NOMO-1 (cell line): ENCODE results near the gene KRTAP12-3.

Experiments used
- DNase-seq, 2 experiments: peaks; one replicate each; lab custom pipeline; 2025; ENCODE audit not compliant: unreplicated experiment in 2 of 2; lab: John Stamatoyannopoulos, UW

The KRTAP12-3 gene

DNA sequence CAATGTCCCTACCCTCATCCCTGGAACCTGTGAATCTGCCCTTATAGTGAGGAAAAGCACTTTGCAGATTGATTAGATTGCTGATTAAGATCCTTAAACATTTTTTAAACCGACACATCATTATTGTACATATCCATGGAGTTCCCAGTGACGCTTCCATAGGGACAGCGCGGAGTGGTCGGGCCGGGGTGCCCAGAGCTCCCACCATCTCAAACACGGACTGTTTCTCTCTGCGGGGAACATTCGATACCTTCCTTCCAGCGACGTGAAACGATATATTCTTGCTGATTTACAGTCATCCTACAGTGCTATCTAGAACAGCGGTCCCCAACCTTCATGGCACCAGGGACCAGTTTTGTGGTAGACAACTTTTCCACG is 43.3 kb downstream of the KRTAP12-3 start:
- no peak for DNase-seq

DNA sequence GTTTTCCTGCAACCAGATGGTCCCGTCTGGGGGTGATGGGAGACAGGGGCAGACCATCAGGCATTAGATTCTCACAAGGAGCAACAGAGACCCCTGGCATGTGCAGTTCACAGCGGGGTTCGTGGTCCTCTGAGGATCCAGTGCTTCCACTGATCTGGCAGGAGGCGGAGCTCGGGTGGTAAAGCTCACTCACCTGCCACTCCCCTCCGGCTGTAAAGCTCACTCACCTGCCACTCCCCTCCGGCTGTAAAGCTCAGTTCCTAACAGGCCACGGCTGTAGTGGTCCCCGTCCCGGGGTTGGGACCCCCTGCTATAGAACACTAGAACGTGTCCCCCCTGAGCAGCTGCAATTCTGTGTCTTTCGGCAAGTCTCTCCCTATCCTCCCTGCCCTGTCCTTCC is 43.8 kb downstream of the KRTAP12-3 start:
- no peak for DNase-seq

DNA sequence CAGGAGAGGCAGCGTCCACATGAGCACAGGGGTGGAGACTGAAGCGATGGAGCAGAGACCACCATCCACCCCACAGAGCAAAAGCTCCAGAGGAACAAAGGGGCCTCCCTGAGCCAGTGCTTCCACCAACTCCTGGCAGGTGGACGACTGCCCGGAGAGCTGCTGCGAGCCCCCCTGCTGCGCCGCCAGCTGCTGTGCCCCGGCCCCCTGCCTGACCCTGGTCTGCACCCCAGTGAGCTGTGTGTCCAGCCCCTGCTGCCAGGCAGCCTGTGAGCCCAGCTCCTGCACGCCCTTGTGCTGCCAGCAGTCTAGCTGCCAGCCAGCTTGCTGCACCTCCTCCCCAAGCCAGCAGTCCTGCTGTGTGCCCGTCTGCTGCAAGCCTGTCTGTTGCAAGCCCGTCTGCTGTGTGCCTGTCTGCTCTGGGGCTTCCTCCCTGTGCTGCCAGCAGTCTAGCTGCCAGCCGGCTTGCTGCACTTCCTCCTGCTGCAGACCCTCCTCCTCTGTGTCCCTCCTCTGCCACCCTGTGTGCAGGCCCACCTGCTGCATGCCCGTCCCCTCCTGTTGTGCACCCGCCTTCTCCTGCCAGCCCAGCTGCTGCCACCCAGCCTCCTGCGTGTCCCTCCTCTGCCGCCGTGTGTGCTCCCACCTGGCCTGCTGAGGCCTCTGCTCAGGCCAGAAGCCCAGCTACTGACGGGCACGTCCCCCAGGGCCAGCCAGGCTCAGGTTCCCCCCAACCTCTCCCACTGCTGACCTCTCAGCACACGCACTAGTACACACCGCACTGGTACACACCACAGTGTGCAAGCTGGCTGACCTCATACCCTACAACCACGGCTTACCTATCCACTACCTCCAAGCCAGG is 44.6 kb downstream of the KRTAP12-3 start:
- no peak for DNase-seq

DNA sequence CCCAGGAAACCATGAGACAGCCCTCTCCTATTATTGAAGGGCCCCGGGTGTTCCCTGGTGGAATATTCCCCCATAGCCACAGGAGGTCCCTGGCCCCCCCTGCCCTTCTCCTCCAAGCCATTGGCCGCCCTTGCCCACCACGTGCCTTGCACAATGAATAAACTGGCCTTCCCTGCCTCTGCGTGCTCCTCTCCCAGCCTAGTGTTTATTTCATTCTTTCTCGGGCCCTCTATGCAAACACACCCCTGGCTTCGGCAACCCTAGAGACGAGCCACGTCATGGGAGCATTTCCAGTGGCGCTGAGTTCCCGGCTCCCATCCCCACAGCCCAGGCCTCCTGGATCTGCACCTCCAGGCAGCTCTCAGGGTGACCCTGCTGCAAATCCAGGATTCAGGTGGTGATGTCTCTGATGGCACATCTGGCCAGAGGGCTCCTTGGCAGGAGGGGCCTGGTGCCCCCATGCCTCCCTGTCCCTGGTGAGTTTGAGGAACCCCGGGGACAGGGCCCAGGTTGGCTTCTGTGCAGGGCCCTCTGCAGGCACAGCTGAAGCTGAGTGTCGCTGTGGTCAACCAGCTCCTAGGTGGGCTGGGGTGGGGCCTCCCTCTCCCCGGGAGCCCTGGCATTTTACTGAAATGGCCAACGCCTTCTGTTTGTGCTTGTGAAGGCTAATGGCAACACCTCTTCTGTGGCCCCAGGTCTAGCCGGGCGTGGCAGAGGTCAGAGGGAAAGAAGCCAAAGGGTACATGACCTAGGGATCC is 45.4 kb downstream of the KRTAP12-3 start:
- DNase-seq, result no peak

DNA sequence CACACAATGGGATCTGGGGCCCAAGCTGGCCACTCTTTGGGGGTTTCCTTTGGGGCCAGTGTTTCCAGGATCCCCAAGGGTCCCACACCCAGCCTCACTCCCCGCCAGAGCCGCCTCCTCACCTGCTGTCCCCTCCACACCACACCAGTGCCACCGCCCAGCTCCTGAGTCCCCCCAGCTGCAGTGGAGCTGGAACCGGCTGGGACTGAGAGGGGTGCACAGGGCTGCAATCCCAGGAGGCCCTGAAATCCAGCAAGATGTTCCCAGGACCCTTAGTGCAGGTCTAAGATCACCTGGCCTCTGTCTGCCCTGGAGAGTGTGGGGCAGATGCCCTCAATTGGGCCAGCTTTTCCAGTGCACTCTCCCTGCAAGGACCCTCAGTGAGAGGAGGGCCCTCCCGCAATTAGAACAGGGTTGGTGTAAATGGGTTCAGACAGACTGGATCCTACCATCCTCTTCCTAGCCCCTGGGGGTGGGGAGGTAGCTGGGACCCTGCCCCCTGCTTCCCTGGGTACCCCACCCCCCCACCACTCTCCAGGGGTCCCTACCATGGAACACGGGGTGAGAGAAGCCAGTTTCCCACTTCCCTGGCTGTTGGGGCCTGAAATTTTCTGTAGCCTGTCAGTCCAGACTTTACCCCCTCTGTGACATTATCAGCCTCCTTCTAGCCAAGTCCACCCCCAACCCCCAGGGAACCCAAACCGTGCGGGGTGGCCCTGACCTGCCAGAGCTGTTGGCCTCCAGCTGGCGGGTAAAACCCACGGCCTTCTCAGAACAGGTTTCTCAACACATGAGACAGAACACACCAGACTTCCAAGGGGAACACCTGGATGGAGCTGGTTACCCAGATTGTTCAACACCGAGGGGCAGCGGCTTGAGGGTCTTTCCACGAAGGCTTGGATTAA is 46.3 kb downstream of the KRTAP12-3 start:
- DNase-seq, result no peak

DNA sequence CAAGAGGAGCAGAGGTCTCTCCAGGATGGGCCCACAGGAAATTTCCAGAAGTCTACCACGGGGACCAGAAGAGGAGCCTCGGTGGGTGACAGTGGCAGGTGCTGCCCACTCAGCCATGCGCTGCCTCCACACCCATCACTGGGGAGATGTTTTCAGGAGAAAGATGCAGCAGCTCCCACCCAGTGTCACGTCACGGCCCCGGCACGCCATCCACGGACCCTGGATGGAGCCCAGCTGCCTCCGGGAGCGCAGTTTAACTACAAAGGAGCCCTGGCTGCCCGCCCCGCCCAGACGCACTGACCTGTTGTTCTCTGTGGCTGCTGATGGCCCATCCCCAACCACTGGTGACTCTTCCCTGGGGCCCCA is 46.9 kb downstream of the KRTAP12-3 start:
- no peak for DNase-seq

DNA sequence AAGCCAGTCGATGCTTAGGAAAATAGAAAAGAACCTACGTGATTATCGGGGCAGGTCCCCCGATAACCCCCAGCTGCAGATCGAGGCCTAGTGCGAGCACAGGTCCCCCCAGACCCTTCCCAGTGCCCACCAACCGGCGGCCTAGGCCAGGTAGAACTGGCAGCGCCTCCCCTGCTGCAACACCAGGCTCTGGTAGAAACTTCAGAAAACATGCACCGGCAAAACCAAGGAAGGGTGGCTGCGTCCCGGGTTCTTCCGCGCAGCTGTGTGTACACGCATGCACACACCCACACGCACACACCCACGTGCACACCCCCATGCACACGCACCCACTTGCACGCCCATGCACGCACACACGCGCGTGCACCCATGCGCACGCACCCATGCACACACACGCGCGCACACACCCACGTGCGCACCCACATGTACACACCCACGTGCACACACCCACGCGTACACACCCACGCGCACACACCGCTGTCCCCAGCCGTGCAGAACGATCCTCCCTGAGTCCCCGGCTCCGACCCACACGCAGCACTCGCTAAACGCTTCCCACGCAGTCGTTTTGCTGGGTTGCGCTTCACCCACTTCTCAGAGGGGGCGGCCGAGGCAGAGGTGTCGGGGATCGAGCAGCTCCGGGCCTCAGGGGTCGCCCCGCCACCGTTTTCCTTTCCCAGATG is 48.4 kb downstream of the KRTAP12-3 start:
- no peak for DNase-seq

DNA sequence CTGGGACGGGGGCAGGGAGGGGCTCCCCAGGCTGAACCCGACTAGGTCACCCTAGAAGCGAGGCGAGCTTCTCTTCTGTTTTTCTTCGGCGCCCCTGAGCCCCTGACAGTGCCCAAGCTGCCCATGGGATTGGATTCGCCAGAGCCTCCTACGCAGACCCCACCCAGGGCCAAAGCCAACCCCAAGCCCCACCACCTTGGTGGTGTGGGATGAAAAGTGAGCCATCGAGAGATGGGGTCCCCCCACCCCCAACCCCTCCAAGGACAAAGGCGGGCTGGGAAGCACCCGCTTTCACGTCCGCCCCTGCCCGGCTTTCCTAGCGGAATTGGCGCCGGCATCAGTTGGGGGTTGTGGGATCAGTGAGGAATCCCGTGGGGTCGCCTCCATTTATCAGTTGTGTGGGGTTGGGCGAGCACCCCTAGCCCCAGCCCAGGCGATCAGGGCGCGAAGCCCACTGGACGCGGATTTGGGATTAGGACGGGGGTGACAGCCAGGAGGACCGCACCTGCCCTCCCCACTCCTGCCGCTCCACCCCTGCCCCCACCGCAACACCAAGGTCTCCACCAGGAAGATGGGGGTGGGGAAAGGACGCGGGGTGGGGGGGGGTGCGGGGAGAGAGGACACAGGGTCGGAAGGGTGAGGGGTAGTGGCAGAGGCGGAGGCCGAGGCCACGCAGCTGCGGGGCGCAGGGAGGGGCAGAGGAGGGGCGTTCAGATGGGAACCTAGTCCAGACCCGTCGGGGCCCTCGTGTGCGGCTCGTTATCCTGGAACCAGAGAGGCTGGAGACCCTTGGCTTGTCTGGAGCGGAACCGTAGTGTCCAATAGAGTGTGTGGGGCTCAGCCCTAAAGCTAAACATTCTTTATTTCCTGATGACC is 49.2 kb downstream of the KRTAP12-3 start:
- DNase-seq, result no peak
